HL-60 (cell line): ENCODE results near the gene SLC25A20.

Source experiments
- DNase-seq, 2 experiments: peaks; one replicate each; pipeline ENCODE4 v3.0.0-alpha.2; 2010 to 2020; ENCODE audit warnings: low read depth in 1 of 2, low spot score in 1 of 2
- H3K27ac ChIP-seq: fragments of 250-450 bp; sonication (Bioruptor Pico); replicated peaks from 2 replicates; pipeline ENCODE4 v1.5.1; 2020; ENCODE audit warnings: mild to moderate bottlenecking, moderate library complexity
- H3K27me3 ChIP-seq: fragments of 250-450 bp; sonication (Bioruptor Pico); 2 replicates; pipeline ENCODE4 v1.5.1; 2021; ENCODE audit warnings: mild to moderate bottlenecking, moderate library complexity; ENCODE audit not compliant: insufficient read depth, poor library complexity, severe bottlenecking
- H3K4me3 ChIP-seq: replicated peaks from 2 replicates; pipeline ENCODE4 v1.5.1; 2011; ENCODE audit warnings: mild to moderate bottlenecking, control low read depth, low read length; ENCODE audit not compliant: insufficient read depth
- GABPA ChIP-seq: IDR thresholded peaks from 2 replicates; pipeline ENCODE4 v1.6.1; 2012; ENCODE audit warnings: low read depth
- POLR2AphosphoS5 ChIP-seq: IDR thresholded peaks from 2 replicates; pipeline ENCODE4 v1.6.1; 2012; ENCODE audit warnings: low read depth
- SPI1 ChIP-seq: IDR thresholded peaks from 2 replicates; pipeline ENCODE4 v1.6.1; 2012; ENCODE audit warnings: low read depth, mild to moderate bottlenecking, borderline replicate concordance
- TF ChIP-seq, protein P1 (sequence below): IDR thresholded peaks from 2 replicates; pipeline ENCODE4 v1.6.1; 2012; ENCODE audit warnings: low read depth; ENCODE audit not compliant: insufficient replicate concordance
- TF ChIP-seq, protein P2 (sequence below): IDR thresholded peaks from one replicate; pipeline ENCODE4 v1.5.1; 2011; ENCODE audit warnings: low read length, control low read depth, inconsistent platforms; ENCODE audit not compliant: insufficient read depth

The SLC25A20 gene

DNA sequence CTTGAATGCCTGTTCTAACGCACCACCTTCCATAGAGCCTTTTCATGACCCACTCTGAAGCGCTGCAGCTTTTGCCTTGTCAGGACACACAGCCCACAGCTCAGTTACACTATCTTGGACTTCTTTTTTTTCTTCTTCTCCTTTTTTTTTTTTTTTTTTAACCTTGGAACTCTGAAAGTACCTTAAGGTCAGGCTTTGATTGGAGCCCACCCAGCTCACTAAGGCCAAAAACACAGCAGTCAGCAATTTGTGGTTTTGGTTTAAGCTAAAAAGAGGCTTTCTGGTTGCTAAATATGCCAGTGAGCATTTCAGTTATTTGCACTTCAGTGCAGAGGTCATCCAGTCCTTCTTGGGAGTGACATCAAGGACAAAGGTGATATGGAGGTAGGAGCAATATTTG is 1.7 kb downstream of the SLC25A20 start:
- H3K27ac ChIP-seq = no peak overlapping the region; the same call in 1 of the 2 replicates
- TF ChIP-seq SPI1 = no peak; the same call in 1 of the 2 replicates
- TF ChIP-seq POLR2AphosphoS5 = no peak
- TF ChIP-seq, protein P1, sequence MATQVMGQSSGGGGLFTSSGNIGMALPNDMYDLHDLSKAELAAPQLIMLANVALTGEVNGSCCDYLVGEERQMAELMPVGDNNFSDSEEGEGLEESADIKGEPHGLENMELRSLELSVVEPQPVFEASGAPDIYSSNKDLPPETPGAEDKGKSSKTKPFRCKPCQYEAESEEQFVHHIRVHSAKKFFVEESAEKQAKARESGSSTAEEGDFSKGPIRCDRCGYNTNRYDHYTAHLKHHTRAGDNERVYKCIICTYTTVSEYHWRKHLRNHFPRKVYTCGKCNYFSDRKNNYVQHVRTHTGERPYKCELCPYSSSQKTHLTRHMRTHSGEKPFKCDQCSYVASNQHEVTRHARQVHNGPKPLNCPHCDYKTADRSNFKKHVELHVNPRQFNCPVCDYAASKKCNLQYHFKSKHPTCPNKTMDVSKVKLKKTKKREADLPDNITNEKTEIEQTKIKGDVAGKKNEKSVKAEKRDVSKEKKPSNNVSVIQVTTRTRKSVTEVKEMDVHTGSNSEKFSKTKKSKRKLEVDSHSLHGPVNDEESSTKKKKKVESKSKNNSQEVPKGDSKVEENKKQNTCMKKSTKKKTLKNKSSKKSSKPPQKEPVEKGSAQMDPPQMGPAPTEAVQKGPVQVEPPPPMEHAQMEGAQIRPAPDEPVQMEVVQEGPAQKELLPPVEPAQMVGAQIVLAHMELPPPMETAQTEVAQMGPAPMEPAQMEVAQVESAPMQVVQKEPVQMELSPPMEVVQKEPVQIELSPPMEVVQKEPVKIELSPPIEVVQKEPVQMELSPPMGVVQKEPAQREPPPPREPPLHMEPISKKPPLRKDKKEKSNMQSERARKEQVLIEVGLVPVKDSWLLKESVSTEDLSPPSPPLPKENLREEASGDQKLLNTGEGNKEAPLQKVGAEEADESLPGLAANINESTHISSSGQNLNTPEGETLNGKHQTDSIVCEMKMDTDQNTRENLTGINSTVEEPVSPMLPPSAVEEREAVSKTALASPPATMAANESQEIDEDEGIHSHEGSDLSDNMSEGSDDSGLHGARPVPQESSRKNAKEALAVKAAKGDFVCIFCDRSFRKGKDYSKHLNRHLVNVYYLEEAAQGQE = no peak
- no peak for TF ChIP-seq GABPA
- TF ChIP-seq, protein P2, sequence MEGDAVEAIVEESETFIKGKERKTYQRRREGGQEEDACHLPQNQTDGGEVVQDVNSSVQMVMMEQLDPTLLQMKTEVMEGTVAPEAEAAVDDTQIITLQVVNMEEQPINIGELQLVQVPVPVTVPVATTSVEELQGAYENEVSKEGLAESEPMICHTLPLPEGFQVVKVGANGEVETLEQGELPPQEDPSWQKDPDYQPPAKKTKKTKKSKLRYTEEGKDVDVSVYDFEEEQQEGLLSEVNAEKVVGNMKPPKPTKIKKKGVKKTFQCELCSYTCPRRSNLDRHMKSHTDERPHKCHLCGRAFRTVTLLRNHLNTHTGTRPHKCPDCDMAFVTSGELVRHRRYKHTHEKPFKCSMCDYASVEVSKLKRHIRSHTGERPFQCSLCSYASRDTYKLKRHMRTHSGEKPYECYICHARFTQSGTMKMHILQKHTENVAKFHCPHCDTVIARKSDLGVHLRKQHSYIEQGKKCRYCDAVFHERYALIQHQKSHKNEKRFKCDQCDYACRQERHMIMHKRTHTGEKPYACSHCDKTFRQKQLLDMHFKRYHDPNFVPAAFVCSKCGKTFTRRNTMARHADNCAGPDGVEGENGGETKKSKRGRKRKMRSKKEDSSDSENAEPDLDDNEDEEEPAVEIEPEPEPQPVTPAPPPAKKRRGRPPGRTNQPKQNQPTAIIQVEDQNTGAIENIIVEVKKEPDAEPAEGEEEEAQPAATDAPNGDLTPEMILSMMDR = no peak
- no peaks in the 10 kb centered on the region for H3K27me3 ChIP-seq
- H3K4me3 ChIP-seq = no peak overlapping the region
- peak in 1 of 2 experiments; percentile 34 for DNase-seq

DNA sequence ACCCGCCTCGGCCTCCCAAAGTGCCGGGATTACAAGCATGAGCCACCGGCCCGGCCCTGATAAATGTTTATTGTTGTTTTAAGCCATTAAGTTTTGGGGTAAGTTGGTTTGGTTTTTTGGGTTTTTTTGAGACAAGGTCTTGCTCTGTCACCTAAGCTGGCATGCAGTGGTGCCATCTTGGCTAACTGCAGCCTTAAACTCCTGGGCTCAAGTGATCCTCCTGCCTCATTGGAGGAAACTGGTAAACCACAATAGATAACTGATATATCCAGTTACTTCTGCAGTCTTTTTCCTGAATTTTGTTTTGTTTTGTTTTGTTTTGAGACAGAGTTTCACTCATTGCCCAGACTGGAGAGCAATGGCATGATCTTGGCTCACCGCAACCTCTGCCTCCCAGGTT is 4.2 kb downstream of the SLC25A20 start:
- no peaks in the 10 kb centered on the region for H3K27me3 ChIP-seq
- H3K27ac ChIP-seq = no peak overlapping the region
- no peak overlapping the region for H3K4me3 ChIP-seq
- TF ChIP-seq POLR2AphosphoS5 = no peak
- TF ChIP-seq, protein P1 = no peak
- no peak for TF ChIP-seq GABPA
- TF ChIP-seq, protein P2 = no peak
- no peak for DNase-seq

DNA sequence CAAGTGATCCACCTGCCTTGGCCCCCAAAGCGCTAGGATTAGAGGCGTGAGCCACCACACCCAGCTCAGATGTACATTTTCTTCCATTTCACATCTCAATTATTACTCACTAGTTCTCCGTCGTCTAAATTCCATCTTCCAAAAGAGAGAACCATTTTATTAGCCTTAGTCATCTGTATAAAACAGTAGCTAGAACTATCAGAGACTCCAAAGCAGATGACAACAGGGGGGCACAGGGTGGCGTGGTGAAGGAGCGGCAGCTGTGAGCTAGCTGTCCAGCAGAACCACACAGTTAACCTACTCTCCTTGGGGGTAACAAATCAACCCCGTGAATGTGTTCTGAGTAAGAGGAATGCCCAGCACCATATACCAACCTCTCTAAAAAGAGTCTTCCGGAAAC is 7.1 kb downstream of the SLC25A20 start:
- no peaks in the 10 kb centered on the region for H3K27me3 ChIP-seq
- no peak overlapping the region for H3K27ac ChIP-seq
- DNase-seq = no peak
- no peak overlapping the region for H3K4me3 ChIP-seq
- no peak for TF ChIP-seq POLR2AphosphoS5
- TF ChIP-seq GABPA = no peak
- no peak for TF ChIP-seq SPI1
- TF ChIP-seq, protein P1 = no peak
- TF ChIP-seq, protein P2 = no peak
